HCT116 (cell line): ENCODE results near the gene GALNT18.

Experiments
- CBX3 ChIP-seq: IDR thresholded peaks from 2 replicates; pipeline ENCODE4 v1.6.1; 2012; ENCODE audit warnings: low read depth
- EZH2 ChIP-seq: fragments of 200-600 bp; sonication (generic); IDR thresholded peaks from 2 replicates; pipeline ENCODE4 v1.6.1; 2017; ENCODE audit warnings: antibody characterized with exemption, mixed run types
- SP1 ChIP-seq: IDR thresholded peaks from 2 replicates; pipeline ENCODE4 v1.6.1; 2012; ENCODE audit warnings: low read depth

GRCh38 chr11:11635443-11635842 is 13.6 kb upstream of the GALNT18 start:
- TF ChIP-seq EZH2 (no peak), CBX3 (no peak), SP1 (no peak)
